Measurements from ENCODE around the gene FHIT. TPM values are rescaled to one million over a fixed set of nuclear protein-coding genes. Genes with fewer than 3 reads are reported as not detected.

The FHIT gene
- total and polyA plus RNA-seq, 4 donors: 6.9 to 16.5 (median 9.9) TPM

DNA sequence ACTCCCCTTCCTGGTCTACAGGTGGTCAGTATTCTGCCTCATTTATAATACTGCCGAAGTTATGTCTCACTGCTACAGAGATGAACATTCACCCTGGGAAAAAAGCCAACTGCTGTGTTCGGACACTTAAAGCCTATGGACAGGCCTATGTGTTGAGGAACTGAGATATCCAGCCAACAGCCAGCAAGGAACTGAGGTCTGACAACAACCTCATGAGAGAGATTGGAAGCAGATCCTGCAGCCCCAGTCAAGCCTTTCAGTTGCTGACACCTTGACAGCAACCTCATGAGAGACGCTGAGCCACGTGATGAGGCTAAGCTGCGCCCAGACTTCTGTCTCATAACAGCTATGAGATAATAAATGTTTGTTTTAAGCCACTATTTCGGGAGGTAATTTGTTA is 18.2 kb upstream of the FHIT start:
- 69% methylated on average over 1 of the region's 6 CpGs for WGBS (ENCODE audit: insufficient coverage)

DNA sequence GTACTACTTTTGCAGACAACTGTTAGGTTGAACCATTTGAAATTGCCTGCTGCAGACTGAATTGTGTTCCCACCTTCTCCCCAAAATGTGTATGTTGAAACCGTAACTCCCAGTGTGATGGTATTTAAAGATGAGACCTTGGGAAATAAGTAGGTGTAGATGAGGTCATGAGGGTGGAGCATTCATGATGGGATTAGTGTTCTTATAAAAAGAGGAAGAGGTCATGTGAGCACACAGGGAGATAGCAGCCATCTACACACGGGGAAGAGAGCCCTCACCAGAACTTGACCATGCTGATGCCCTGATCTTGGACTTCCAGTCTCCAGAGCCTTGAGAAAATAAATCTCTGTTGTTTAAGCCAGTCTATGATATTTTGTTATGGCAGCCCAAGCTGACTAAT is 17.4 kb upstream of the FHIT start:
- no peaks in the 10 kb centered on the region for H3K36me3 ChIP-seq (ENCODE audit: control insufficient read depth, insufficient read depth, low read length)
- no peak for DNase-seq (ENCODE audit: low read depth in 4 of 6, low spot score in 6 of 6)
- H3K4me1 ChIP-seq (ENCODE audit: control insufficient read depth, insufficient read depth, low read length): no peaks in the 10 kb centered on the region
- no peak overlapping the region for H3K4me3 ChIP-seq (ENCODE audit: low read depth, low read length)
- no peaks in the 10 kb centered on the region for H3K27me3 ChIP-seq (ENCODE audit: control insufficient read depth, insufficient read depth, low read length)
- 54% methylated on average over 2 of the region's 2 CpGs for WGBS (ENCODE audit: insufficient coverage)
- H3K27ac ChIP-seq (ENCODE audit: low read depth, low read length): no peak overlapping the region
- H3K9me3 ChIP-seq (ENCODE audit: control insufficient read depth, insufficient read depth, low read length): no peaks in the 10 kb centered on the region

More for the DNA sequence above, 18.2 kb upstream of the FHIT start:
- Histone ChIP-seq H3K4me3 (ENCODE audit: low read depth, low read length) (no peak overlapping the region), H3K4me1 (ENCODE audit: control insufficient read depth, insufficient read depth, low read length) (no peaks in the 10 kb centered on the region), H3K27me3 (ENCODE audit: control insufficient read depth, insufficient read depth, low read length) (no peaks in the 10 kb centered on the region), H3K36me3 (ENCODE audit: control insufficient read depth, insufficient read depth, low read length) (no peaks in the 10 kb centered on the region), H3K9me3 (ENCODE audit: control insufficient read depth, insufficient read depth, low read length) (no peaks in the 10 kb centered on the region), H3K27ac (ENCODE audit: low read depth, low read length) (no peak overlapping the region)
- no peak for DNase-seq (ENCODE audit: low read depth in 4 of 6, low spot score in 6 of 6)

DNA sequence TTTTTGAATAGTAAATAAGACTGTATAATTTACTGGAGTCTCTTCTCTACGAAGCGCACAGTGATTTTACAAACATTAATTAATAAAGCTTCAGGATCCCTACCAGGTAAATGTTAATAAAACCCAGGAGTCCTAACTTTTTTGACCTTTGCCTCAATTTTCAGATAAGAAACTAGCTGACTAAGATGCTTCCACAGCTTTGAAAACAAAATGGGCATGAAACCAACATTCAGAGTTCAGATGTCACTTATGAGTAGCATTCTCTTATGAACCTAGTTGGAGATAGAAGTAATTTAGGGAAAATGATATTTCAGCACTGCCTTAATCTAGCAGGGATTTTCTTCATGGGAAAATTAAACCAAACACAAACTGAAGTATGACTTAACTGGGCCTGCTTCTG is 13.0 kb upstream of the FHIT start:
- Histone ChIP-seq H3K4me1 (ENCODE audit: control insufficient read depth, insufficient read depth, low read length) (no peaks in the 10 kb centered on the region), H3K27me3 (ENCODE audit: control insufficient read depth, insufficient read depth, low read length) (no peaks in the 10 kb centered on the region), H3K27ac (ENCODE audit: low read depth, low read length) (no peak overlapping the region), H3K4me3 (ENCODE audit: low read depth, low read length) (no peak overlapping the region), H3K36me3 (ENCODE audit: control insufficient read depth, insufficient read depth, low read length) (no peaks in the 10 kb centered on the region), H3K9me3 (ENCODE audit: control insufficient read depth, insufficient read depth, low read length) (no peaks in the 10 kb centered on the region)
- no peak for DNase-seq (ENCODE audit: low read depth in 4 of 6, low spot score in 6 of 6)
- no CpG with 5 or more reads among the region's 2 CpGs for WGBS (ENCODE audit: insufficient coverage)

DNA sequence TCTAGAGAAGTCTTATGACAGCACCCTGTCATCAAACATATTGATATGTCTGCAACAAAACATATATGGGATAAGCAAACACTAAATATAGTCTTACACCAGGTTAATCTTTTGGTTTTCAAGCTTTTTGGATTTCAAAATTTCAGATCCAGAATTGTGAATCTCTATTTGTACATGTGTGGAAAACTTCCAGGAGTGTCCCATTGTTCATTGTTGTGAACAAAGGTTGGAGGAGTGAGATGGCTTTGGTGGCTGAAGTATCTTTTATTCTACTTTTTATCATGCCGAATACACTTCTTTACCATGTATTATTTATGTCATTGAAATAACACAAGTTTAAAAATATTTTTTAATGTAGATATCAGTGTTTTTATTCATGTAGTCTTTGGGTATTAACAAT is 5.9 kb upstream of the FHIT start:
- DNase-seq (ENCODE audit: low read depth in 4 of 6, low spot score in 6 of 6): no peak
- Histone ChIP-seq H3K4me3 (ENCODE audit: low read depth, low read length) (no peak overlapping the region), H3K27ac (ENCODE audit: low read depth, low read length) (no peak overlapping the region), H3K36me3 (ENCODE audit: control insufficient read depth, insufficient read depth, low read length) (no peaks in the 10 kb centered on the region), H3K4me1 (ENCODE audit: control insufficient read depth, insufficient read depth, low read length) (no peaks in the 10 kb centered on the region), H3K9me3 (ENCODE audit: control insufficient read depth, insufficient read depth, low read length) (no peaks in the 10 kb centered on the region), H3K27me3 (ENCODE audit: control insufficient read depth, insufficient read depth, low read length) (no peaks in the 10 kb centered on the region)
- no CpG with 5 or more reads among the region's 1 CpG for WGBS (ENCODE audit: insufficient coverage)

DNA sequence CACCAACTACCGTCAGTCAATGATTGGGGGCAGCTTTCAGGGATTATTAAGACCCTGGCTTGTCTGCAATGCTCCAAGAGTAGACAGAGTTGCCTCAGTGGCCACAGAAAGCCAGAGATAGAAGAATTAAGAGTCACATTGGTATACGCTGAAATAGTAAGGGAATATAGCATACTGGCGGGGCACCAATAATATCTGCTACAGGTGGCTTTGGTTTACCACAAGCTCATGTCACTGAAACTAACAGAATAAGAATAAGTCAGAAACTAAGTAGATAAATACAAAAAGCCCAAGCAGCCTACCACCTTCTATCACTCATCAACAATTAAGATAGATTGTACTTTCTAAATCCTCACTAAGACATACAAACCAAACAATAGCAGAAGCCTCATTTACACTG is 2.5 kb upstream of the FHIT start:
- Histone ChIP-seq H3K9me3 (ENCODE audit: control insufficient read depth, insufficient read depth, low read length) (no peaks in the 10 kb centered on the region), H3K36me3 (ENCODE audit: control insufficient read depth, insufficient read depth, low read length) (no peaks in the 10 kb centered on the region), H3K4me3 (ENCODE audit: low read depth, low read length) (no peak overlapping the region), H3K4me1 (ENCODE audit: control insufficient read depth, insufficient read depth, low read length) (peaks cover 13% of the 10 kb centered on the region), H3K27me3 (ENCODE audit: control insufficient read depth, insufficient read depth, low read length) (no peaks in the 10 kb centered on the region), H3K27ac (ENCODE audit: low read depth, low read length) (no peak overlapping the region)
- DNase-seq (ENCODE audit: low read depth in 4 of 6, low spot score in 6 of 6): no peak
- WGBS (ENCODE audit: insufficient coverage): 88% methylated on average over 1 of the region's 3 CpGs

DNA sequence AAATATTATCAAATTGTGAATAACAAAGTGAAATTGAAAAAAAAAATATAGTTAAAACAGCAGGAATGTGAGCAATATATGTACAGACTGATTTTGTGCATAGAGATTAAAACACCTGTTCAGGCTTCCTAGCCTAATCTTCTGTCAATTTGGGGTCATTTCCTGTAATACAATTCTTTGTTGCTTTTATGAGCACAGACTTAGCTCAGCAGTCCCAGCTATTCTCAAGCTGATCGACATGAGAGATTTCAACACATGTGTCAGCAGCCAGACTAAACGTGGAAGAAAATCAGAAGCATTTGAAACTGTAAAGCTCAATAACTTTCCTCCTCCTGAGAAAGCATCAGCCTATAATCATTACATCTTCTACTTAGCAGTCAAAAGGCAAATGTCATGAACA is 1.6 kb upstream of the FHIT start:
- Histone ChIP-seq H3K9me3 (ENCODE audit: control insufficient read depth, insufficient read depth, low read length) (no peaks in the 10 kb centered on the region), H3K27me3 (ENCODE audit: control insufficient read depth, insufficient read depth, low read length) (no peaks in the 10 kb centered on the region), H3K36me3 (ENCODE audit: control insufficient read depth, insufficient read depth, low read length) (no peaks in the 10 kb centered on the region), H3K27ac (ENCODE audit: low read depth, low read length) (no peak overlapping the region), H3K4me3 (ENCODE audit: low read depth, low read length) (no peak overlapping the region), H3K4me1 (ENCODE audit: control insufficient read depth, insufficient read depth, low read length) (peaks cover 13% of the 10 kb centered on the region)
- WGBS (ENCODE audit: insufficient coverage): 66% methylated on average over 2 of the region's 2 CpGs
- no peak for DNase-seq (ENCODE audit: low read depth in 4 of 6, low spot score in 6 of 6)

DNA sequence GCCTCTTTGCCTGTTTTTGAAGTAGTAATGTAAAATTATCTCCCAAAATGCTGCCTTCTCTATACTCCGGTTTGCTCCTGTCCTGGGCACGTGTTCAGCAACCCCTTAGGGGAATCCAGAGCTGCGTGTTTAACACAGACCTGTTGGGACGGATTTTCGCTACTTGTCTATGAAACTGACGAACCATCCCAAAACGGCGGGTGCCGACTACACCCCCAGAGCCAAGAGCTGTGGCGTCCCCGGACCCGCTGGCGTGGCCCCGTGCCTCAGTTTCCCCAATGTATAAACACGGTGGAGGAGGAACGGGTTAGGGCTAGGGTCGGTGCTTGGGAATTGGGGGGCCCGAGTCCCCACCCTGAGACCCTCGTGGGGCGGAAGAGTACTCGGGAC is 473 bp downstream of the FHIT start:
- Histone ChIP-seq H3K9me3 (ENCODE audit: control insufficient read depth, insufficient read depth, low read length) (no peaks in the 10 kb centered on the region), H3K27ac (ENCODE audit: low read depth, low read length) (peak overlapping the region; percentile 3), H3K36me3 (ENCODE audit: control insufficient read depth, insufficient read depth, low read length) (no peaks in the 10 kb centered on the region), H3K4me1 (ENCODE audit: control insufficient read depth, insufficient read depth, low read length) (peaks cover 13% of the 10 kb centered on the region), H3K27me3 (ENCODE audit: control insufficient read depth, insufficient read depth, low read length) (no peaks in the 10 kb centered on the region), H3K4me3 (ENCODE audit: low read depth, low read length) (peak overlapping the region; percentile 81)
- peak in 2 of 6 donors; percentile 49 for DNase-seq (ENCODE audit: low read depth in 4 of 6, low spot score in 6 of 6)
- 7% methylated on average over 19 of the region's 21 CpGs for WGBS (ENCODE audit: insufficient coverage)

DNA sequence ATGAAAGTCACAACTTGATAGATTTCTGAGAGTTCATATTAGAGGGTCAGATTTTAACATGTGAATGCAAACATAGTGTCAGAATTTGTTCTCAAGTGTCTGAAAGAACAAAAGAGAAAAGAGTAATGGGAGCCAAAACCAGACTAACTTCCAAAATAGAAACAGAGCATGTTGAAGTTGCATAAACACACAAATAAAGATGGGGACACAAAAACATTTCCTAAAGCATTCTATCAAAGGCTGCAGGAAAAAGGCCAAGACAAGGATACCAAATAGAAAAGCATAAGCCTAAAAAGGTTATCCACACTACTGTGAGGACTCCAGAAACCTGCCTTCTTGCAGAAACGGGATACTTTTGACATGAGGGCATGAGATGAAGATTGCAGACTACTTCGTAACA is 2.8 kb downstream of the FHIT start:
- WGBS (ENCODE audit: insufficient coverage): no CpG with 5 or more reads among the region's 2 CpGs
- H3K27ac ChIP-seq (ENCODE audit: low read depth, low read length): no peak overlapping the region

DNA sequence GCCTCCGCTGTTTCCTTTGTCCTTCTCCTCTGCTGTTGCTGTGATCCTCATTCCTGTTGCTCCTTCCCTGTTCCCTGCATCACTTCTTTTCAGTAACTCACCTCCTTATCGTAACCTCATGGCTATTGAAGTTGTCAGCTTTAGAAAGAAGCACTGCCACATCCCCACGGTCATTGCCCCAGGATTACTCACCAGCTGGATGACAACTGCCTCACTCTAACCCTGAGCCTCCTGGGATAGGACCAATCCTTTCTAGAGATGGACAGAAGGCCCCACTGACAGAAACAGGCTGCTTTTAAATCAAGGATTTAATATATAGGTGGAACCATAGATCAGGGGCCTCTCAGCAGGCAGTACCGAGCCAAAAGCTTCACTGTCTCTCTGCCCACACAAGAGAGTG is 4.1 kb downstream of the FHIT start:
- peaks cover 13% of the 10 kb centered on the region for H3K4me1 ChIP-seq (ENCODE audit: control insufficient read depth, insufficient read depth, low read length)
- DNase-seq (ENCODE audit: low read depth in 4 of 6, low spot score in 6 of 6): no peak
- H3K27ac ChIP-seq (ENCODE audit: low read depth, low read length): no peak overlapping the region
- no peaks in the 10 kb centered on the region for H3K36me3 ChIP-seq (ENCODE audit: control insufficient read depth, insufficient read depth, low read length)
- WGBS (ENCODE audit: insufficient coverage): 93% methylated on average over 3 of the region's 4 CpGs
- H3K4me3 ChIP-seq (ENCODE audit: low read depth, low read length): no peak overlapping the region
- no peaks in the 10 kb centered on the region for H3K9me3 ChIP-seq (ENCODE audit: control insufficient read depth, insufficient read depth, low read length)
- H3K27me3 ChIP-seq (ENCODE audit: control insufficient read depth, insufficient read depth, low read length): no peaks in the 10 kb centered on the region

More for the DNA sequence above, 2.8 kb downstream of the FHIT start:
- H3K27me3 ChIP-seq (ENCODE audit: control insufficient read depth, insufficient read depth, low read length): no peaks in the 10 kb centered on the region
- no peaks in the 10 kb centered on the region for H3K9me3 ChIP-seq (ENCODE audit: control insufficient read depth, insufficient read depth, low read length)
- no peak for DNase-seq (ENCODE audit: low read depth in 4 of 6, low spot score in 6 of 6)
- H3K4me1 ChIP-seq (ENCODE audit: control insufficient read depth, insufficient read depth, low read length): peaks cover 13% of the 10 kb centered on the region
- no peaks in the 10 kb centered on the region for H3K36me3 ChIP-seq (ENCODE audit: control insufficient read depth, insufficient read depth, low read length)
- no peak overlapping the region for H3K4me3 ChIP-seq (ENCODE audit: low read depth, low read length)

DNA sequence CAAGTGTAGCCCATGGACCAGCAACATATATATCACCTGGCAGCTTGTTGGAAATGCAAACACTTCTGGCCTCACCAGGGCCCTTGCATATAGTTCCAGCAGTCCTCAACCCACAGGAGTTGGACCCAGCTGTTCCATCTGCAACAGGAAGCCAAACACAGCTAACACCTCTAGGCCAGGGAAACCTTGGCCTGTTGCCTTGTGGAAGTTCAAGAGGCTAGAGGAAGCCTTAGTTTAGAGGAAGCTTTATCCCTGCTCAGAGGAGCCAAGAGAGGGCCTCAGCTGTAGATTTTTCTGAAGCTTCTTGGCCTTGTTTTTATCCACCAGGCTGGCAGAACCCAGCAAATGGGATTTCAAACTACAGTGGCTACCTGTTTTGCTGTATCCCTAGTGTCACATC is 11.4 kb downstream of the FHIT start:
- no peak overlapping the region for H3K27ac ChIP-seq (ENCODE audit: low read depth, low read length)
- H3K4me1 ChIP-seq (ENCODE audit: control insufficient read depth, insufficient read depth, low read length): no peaks in the 10 kb centered on the region
- DNase-seq (ENCODE audit: low read depth in 4 of 6, low spot score in 6 of 6): peak in 1 of 6 donors; percentile 38
- H3K27me3 ChIP-seq (ENCODE audit: control insufficient read depth, insufficient read depth, low read length): no peaks in the 10 kb centered on the region
- no peaks in the 10 kb centered on the region for H3K36me3 ChIP-seq (ENCODE audit: control insufficient read depth, insufficient read depth, low read length)
- no peaks in the 10 kb centered on the region for H3K9me3 ChIP-seq (ENCODE audit: control insufficient read depth, insufficient read depth, low read length)
- no peak overlapping the region for H3K4me3 ChIP-seq (ENCODE audit: low read depth, low read length)

Measured in spinal cord (tissue), 10 donors.